Measurements from ENCODE around the gene MKRN2.
"Not testable (repeated sequence)": the region's sequence is repeated elsewhere in the genome, so short reads cannot be mapped to it uniquely, and the experiment has no call there.

Gene MKRN2

DNA sequence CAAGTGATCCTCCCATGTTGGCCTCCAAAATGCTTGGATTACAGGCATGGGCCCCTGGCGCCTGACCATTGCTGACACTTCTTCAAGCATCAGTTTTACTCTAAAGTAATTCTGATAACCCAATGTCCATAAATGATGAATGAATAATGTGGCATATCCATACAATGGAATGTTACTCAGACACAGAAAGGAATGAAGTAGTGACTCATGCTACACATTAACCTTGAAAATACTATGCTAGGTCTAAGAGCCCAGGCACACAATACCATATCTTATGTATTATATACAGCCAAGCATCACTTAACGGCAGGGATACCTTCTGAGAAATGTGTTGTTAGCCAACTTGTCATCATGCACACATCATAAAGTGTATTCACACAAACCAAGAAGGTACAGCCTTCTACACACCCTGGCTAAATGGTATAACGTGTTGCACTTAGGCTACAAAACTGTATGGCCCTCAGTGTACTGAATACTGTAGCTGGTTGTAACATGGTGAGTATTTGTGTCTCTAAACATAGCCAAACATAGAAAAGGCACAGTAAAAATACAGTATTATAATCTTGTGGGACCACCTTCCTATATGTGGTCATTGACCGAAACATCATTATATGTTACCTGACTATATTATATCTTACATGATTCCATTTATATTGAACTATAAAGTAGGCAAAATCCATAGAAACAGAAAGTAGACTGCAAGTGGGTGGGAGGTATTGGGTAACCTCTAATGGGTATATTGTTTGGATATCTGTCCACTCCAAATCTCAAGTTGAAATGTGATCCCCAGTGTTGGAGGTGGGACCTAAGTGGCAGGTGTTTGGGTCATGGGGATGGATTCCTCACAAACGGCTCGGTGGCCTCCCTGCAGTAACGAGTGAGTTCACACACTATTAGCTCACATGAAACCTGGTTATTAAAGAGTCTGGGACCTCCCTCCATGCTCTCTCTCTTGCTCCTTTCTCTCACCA is 31.4 kb downstream of the MKRN2 start:
- no peak for DNase-seq (ENCODE audit: low spot score)

DNA sequence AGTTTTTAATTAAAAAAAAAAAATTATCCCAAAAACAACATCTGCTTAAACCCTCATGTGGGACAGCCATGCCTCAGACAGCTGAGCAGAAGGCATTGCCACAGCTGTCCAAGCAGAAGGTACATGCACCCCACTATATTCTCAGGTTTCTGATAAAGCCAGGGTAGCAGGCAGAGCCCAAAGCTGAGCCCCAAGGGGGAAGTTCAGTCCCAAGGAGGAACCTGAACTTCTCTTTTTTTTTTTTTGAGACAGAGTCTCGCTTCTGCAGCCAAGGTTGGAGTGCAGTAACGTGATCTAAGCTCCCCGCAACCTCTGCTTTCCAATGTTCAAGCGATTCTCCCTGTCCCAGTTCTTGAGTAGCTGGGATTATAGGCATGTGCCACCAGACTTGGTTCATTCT is 33.2 kb downstream of the MKRN2 start:
- no peak for DNase-seq (ENCODE audit: low spot score)

GRCh38 chr3:12591456-12591855 is 34.6 kb downstream of the MKRN2 start:
- no peak for DNase-seq (ENCODE audit: low spot score)

DNA sequence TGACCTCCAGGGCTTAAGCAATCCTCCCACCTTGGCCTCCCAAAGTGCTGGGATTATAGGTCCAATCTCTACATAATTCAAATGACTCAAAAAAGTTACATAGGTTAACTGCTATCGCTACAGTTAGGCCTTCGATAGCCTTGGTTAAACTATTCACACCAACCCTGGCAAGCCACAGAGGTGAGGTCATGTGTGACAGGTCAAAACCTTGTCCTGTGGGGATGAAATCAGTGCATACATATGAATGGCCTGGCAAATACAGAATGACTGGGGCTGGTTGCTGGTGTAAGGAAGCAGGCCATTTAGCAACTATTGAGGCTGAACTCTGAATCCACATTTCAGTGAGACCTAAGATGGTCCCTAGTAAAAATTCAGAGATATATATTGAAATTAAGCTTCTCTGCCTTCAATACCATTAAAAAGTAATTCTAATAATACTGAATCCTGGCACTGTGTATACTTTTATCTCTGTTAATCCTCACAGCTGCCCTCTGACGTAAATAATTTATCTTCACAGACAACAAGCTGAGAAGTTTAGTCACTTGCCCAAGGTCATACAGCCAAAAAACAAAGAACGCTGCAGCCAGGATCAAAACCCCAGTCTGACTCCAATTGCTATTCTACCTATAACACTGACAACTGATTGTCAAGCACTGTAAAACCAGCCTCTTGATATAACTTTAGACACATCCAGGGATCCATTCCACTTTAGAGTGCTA is 35.3 kb downstream of the MKRN2 start:
- DNase-seq (ENCODE audit: low spot score) = no peak

GRCh38 chr3:12593473-12593872 is 36.6 kb downstream of the MKRN2 start:
- no peak for DNase-seq (ENCODE audit: low spot score)

GRCh38 chr3:12598890-12599289 is 42.0 kb downstream of the MKRN2 start:
- no peak for DNase-seq (ENCODE audit: low spot score)

DNA sequence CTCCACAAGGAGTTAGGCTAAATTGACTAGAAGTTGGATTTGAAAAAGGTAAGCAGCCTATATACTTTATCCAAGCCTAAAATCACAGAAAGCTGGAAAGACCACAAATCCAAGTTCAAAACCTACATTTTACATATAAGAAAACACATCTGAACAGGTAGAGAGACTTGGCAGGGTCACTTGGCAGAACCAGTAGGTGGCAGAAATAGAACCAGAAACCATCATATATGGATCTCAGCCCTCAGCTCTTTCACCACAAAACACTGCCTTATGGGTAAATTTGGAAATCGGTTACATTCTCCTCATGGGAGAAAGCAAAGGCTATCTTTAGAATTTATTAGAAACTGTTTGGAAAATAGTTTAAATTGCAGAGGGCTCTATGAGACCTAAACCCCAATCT is 44.2 kb downstream of the MKRN2 start:
- no peak for DNase-seq (ENCODE audit: low spot score)

GRCh38 chr3:12603969-12604368 is 47.1 kb downstream of the MKRN2 start:
- DNase-seq (ENCODE audit: low spot score) = no peak

DNA sequence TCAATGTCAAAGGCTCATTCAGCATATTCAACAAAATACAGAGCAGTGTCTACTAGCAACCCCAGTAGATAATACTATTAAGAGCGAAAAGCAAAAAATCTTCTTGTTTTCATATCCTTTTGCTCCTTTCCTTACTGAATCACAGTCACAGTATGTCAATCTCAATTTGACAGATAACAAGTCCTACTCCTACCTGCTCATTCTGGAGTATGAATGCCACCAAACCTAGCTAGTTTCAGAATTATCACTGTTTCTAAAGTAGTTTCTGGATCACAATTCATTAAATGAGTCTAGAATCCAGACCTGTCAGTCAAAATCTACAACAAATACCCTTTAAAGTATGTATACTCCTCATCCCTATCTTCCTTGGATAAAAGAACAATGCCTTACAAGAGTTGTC is 51.5 kb downstream of the MKRN2 start:
- no peak for DNase-seq (ENCODE audit: low spot score)

GRCh38 chr3:12611117-12611516 is 54.2 kb downstream of the MKRN2 start:
- DNase-seq (ENCODE audit: low spot score) = no peak

- no peak for DNase-seq (ENCODE audit: low spot score)
Observed at GRCh38 chr3:12612514-12613226, 55.8 kb downstream of the MKRN2 start.

GRCh38 chr3:12613250-12613649 is 56.4 kb downstream of the MKRN2 start:
- no peak for DNase-seq (ENCODE audit: low spot score)

- DNase-seq (ENCODE audit: low spot score) = no peak
Observed at GRCh38 chr3:12615266-12615665, 58.4 kb downstream of the MKRN2 start.

GRCh38 chr3:12618426-12618825 is 61.5 kb downstream of the MKRN2 start:
- DNase-seq (ENCODE audit: low spot score) = no peak

DNA sequence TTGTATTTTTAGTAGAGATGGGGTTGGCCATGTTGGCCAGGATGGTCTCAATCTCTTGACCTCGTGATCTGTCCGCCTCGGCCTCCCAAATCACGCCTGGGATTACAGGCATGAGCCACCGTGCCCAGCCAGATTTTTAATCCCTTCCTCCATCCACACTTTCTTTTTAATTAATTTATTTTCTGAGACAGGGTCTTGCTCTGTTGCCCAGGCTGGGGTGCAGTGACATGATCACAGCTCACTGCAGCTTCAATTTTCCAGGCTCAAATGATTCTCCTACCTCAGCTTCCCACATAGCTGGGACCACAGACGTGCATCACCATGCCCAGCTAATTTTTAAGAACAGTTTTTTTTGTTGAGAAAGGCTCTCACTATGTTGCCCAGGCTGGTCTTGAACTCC is 63.4 kb downstream of the MKRN2 start:
- no peak for DNase-seq (ENCODE audit: low spot score)

DNA sequence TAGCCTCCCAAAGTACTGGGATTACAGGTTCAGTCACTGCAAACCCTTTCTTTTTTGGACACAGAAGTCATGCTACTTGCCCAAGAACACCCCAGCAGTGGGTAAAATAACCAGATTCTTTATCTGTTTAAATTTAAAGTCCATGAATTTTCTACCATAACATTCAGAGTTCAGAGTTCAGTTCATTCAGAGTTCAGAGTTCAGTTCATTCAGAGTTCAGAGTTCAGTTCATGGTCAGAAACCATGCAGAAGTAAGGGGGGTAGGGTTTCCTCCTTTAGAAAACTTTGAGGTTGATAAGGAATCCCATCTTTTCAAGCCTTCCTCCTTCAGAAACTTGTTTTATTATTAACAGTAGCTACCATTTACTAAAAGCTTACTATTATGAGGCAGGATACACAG is 63.8 kb downstream of the MKRN2 start:
- no peak for DNase-seq (ENCODE audit: low spot score)

GRCh38 chr3:12622335-12622734 is 65.4 kb downstream of the MKRN2 start:
- DNase-seq (ENCODE audit: low spot score) = no peak

- DNase-seq (ENCODE audit: low spot score) = no peak
Observed at GRCh38 chr3:12624056-12624455, 67.2 kb downstream of the MKRN2 start.

DNA sequence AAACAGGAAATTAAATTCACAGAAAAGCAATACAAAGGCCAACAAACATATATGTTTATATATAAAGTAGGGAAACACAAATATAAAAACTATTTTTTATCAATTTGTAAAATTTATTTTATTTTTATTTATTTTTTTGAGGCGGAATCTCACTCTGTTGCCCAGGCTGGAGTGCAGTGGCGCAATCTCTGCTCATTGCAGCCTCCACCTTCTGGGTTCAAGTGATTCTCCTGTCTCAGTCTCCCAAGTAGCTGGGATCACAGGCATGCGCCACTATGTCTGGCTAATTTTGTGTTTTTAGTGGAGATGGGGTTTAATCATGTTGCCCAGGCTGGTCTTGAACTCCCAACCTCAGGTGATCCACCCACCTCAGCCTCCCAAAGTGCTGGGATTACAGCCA is 68.1 kb downstream of the MKRN2 start:
- not testable (repeated sequence) for DNase-seq (ENCODE audit: low spot score)

DNA sequence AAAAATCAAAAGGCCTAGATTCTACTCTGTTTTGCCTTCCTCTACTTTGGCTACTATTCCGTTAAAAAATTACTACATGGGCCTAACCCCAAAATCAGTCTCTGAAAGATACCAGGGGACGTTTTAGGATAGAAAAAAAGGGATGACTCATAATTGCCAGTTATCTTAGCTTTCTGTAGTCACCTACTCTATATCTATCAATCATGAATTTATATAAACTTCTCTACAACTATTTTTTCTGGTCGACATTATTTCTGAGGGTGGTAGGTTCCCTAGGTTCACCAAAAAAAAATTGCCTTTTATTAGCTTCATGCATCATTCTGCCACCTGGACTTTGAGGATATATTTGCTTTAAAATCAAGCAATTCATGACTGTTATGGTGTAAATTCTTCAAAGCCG is 70.5 kb downstream of the MKRN2 start:
- no peak for DNase-seq (ENCODE audit: low spot score)

- DNase-seq (ENCODE audit: low spot score) = no peak
Observed at GRCh38 chr3:12628813-12629212, 71.9 kb downstream of the MKRN2 start.

DNA sequence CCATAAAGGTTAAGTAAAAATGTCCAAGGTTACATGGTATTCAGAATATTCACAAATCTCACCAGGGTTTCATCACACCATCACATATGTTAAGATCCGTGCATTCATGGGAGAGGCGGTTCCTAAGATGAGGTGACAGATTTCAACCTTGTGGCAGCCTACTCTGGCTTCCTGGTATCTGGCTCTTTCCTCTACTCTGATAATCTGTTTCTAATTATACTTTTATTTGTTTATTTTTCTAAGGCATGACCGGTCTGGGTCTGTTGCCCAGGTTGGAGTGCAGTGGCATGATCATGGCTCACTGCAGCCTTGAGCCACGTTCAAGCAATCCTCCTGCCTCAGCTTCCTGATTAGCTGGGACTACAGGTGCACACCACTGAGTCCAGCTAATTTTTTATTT is 72.7 kb downstream of the MKRN2 start:
- peak; percentile 24 for DNase-seq (ENCODE audit: low spot score)

DNA sequence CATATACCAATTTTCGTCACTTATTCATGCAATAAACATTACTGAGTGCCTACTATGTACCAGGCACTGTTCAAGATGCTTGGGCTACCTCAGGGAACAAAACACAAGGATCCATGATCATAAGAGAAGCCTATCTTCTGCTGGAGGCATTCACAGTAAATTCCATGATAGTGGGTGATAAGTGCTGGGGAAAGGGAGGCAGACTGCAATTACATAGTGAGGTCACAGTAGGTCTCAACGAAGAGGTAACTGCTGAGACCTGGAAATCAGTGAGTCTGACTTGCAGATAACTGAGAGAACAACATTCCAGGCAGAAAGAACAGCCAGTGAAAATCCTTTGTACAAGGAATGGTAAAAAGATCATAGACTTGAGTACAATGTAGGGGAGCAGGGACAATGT is 73.4 kb downstream of the MKRN2 start:
- no peak for DNase-seq (ENCODE audit: low spot score)
